Heart left ventricle (tissue), 16 donors: Measurements from ENCODE around the gene MAN1B1. TPM values are rescaled to one million over a fixed set of nuclear protein-coding genes. Genes with fewer than 3 reads are reported as not detected.

Source experiments
- ATAC-seq, 4 donors: fragments of 200-7000 bp; cut with Tn5 transposase; one replicate each; pipeline ENCODE4 v1.9.1; 2020 to 2022; ENCODE audit warnings: moderate library complexity in 4 of 4, mild to moderate bottlenecking in 3 of 4, moderate number of reproducible peaks in 1 of 4
- DNase-seq, 5 donors: peaks; one replicate each; pipeline ENCODE4 v3.0.0-alpha.2; 2020
- H3K27ac ChIP-seq, 12 donors: fragments of 200-600 bp; sonication (generic) in 4 of 12; one replicate each; pipeline versions ENCODE4 v1.5.0 to v1.8.0; 2016 to 2022; ENCODE audit warnings: mild to moderate bottlenecking in 2 of 12
- H3K27me3 ChIP-seq, 9 donors: fragments of 200-600 bp; sonication (generic) in 2 of 9; one replicate each; pipeline versions ENCODE4 v1.5.1 to v1.8.0; 2016 to 2022; ENCODE audit warnings: mild to moderate bottlenecking in 3 of 9
- H3K36me3 ChIP-seq, 9 donors: fragments of 200-600 bp; sonication (generic) in 2 of 9; one replicate each; pipeline versions ENCODE4 v1.5.0 to v1.8.0; 2018 to 2022; ENCODE audit warnings: mild to moderate bottlenecking in 2 of 9
- H3K4me1 ChIP-seq, 12 donors: fragments of 200-600 bp; sonication (generic) in 4 of 12; one replicate each; pipeline versions ENCODE4 v1.5.0 to v1.8.0; 2016 to 2022; ENCODE audit warnings: mild to moderate bottlenecking in 3 of 12
- H3K4me3 ChIP-seq, 12 donors: fragments of 200-600 bp; sonication (generic) in 4 of 12; one replicate each; pipeline versions ENCODE4 v1.5.0 to v1.8.0; 2017 to 2022; ENCODE audit warnings: mild to moderate bottlenecking in 9 of 12, moderate library complexity in 4 of 12
- H3K9me3 ChIP-seq, 12 donors: fragments of 200-600 bp; sonication (generic) in 4 of 12; one replicate each; pipeline versions ENCODE4 v1.5.0 to v1.8.0; 2016 to 2022; ENCODE audit warnings: mild to moderate bottlenecking in 1 of 12
- CTCF ChIP-seq, 12 donors: fragments of 200-600 bp; sonication (generic) in 4 of 12; IDR thresholded peaks; one replicate each; pipeline versions ENCODE4 v1.5.0 to v1.8.0; 2018 to 2022; ENCODE audit warnings: antibody characterized with exemption in 12 of 12, mild to moderate bottlenecking in 5 of 12
- POLR2A ChIP-seq, 2 donors: fragments of 450-650 bp; IDR thresholded peaks; one replicate each; pipeline ENCODE4 v1.6.1; 2017; ENCODE audit warnings: antibody characterized with exemption in 2 of 2, mild to moderate bottlenecking in 2 of 2, moderate library complexity in 2 of 2
- WGBS, 4 donors: extraction: QIAGEN DNeasy Blood & Tissue Kit in 2 of 4; methylation state at CpG; one replicate each; pipeline versions ENCODE4 v1.1.5 to v1.1.7; 2013 to 2018; 5-methylcytosine and 5-hydroxymethylcytosine counted together
- intact Hi-C, 10 donors: fragments of 100-400 bp; cut with DNase I; formaldehyde crosslinking; loops; one replicate each; pipeline versions ENCODE4 v1.11.1 to v1.14.2; 2022
- polyA plus RNA-seq, 2 donors: library from polyadenylated mRNA; stranded (reverse); fragments of 200-250 nt; gene quantifications; one replicate each; pipeline ENCODE4 v1.2.3, GENCODE V29; 2013
- total RNA-seq, 9 donors: library from RNA; depleted of rRNA in 2 of 9; stranded (reverse); fragments of >200 nt in 2 of 9; fragmentation: NEBNext Ultra II Directional in 3 of 9; extraction: Animal tissue kit (Norgen Biotek cat#: 25700) in 3 of 9; gene quantifications; one replicate each; pipeline versions ENCODE4 v1.1.0 to v1.2.4, GENCODE V29; 2016 to 2023
- donor health status: ischemic (EF 13 %, LVEDD 7.1; RV severe dilation, severe dysfunction).
- donor health status: healthy with polysubstance abuse.
- donor health status: DM: no; HTN: yes; CAD: no.
- donor health status: DM: no; HTN: no; CAD: no.
- donor health status: ischemic (EF 25% LVEDD 6.9; RV normal size, moderate dysfunction).
- donor health status: ischemic (EF 25% LVEDD 5.7; RV mildly dilated, moderate dysfunction).
- donor health status: healthy.
- donor health status: DM: yes; HTN: yes; CAD: no.
- donor health status: ischemic (EF 35%, LVEDD 5.7; RV mildly dilated, moderate dysfunction).
- donor health status: nonischemic (EF 11% LVEDD 7.7; RV severe dilation, severe dysfunction).
- donor health status: DM: yes; HTN: yes; CAD: no.
- donor health status: PGD.
- donor health status: ischemic (EF 29% LVEDD 5.4; RV normal size, mild dysfunction).
- donor health status: nonischemic (EF 23%, LVEDD 6.1; RV moderate dilation, normal function).

MAN1B1 gene
- total and polyA plus RNA-seq, 11 donors = 17.6 to 40.6 (median 24.6) TPM

GRCh38 chr9:137038916-137039315 is 47.9 kb upstream of the MAN1B1 start:
- H3K27me3 ChIP-seq = peaks cover 0 to 3% (median 0%) of the 10 kb centered on the region in 9 donors
- H3K36me3 ChIP-seq = peaks cover 0 to 49% (median 38%) of the 10 kb centered on the region in 9 donors
- no peaks in the 10 kb centered on the region for H3K9me3 ChIP-seq
- WGBS, 4 donors = 88 to 94% (median 90%) methylated on average over 8 to 9 of the region's 9 CpGs
- TF ChIP-seq CTCF (IDR thresholded peaks at IDR 0.05) (no peak), POLR2A (IDR thresholded peaks at IDR 0.05) (no peak)
- intact Hi-C loops = loop anchor here in 3 of 10 donors (5.0 to 10.0 kb wide), 3 partner anchors 92 to 194 kb away; partner anchors contain the start of genes PHPT1 (in 3 of the 3), AJM1 (in 2 of the 3) and C8G (in 1 of the 3)
- ATAC-seq = no peak
- no peak overlapping the region for H3K4me3 ChIP-seq
- no peak for DNase-seq
- peaks cover 2 to 44% (median 26%) of the 10 kb centered on the region in 12 donors for H3K4me1 ChIP-seq
- no peak overlapping the region for H3K27ac ChIP-seq

- H3K27ac ChIP-seq = no peak overlapping the region
- H3K4me1 ChIP-seq = peaks cover 0 to 47% (median 31%) of the 10 kb centered on the region in 12 donors
- H3K36me3 ChIP-seq = peaks cover 0 to 49% (median 38%) of the 10 kb centered on the region in 9 donors
- H3K27me3 ChIP-seq = peaks cover 0 to 5% (median 0%) of the 10 kb centered on the region in 9 donors
- H3K9me3 ChIP-seq = no peaks in the 10 kb centered on the region
- WGBS, 4 donors = 93 to 96% (median 94%) methylated on average over 29 to 32 of the region's 32 CpGs
- intact Hi-C loops = loop anchor here in 3 of 10 donors (5.0 to 10.0 kb wide), 3 partner anchors 92 to 195 kb away; partner anchors contain the start of genes PHPT1 (in 3 of the 3), AJM1 (in 2 of the 3) and C8G (in 1 of the 3)
- H3K4me3 ChIP-seq = no peak overlapping the region
- DNase-seq = no peak
- ATAC-seq = no peak
- TF ChIP-seq POLR2A (IDR thresholded peaks at IDR 0.05) (no peak), CTCF (IDR thresholded peaks at IDR 0.05) (no peak)
These were observed 47.0 kb upstream of the MAN1B1 start for GRCh38 chr9:137039611-137040366.

GRCh38 chr9:137040568-137040967 is 46.2 kb upstream of the MAN1B1 start:
- peaks cover 0 to 11% (median 0%) of the 10 kb centered on the region in 9 donors for H3K27me3 ChIP-seq
- H3K36me3 ChIP-seq = peaks cover 0 to 49% (median 38%) of the 10 kb centered on the region in 9 donors
- intact Hi-C loops = no loop called here
- DNase-seq (no peak), ATAC-seq (no peak)
- TF ChIP-seq CTCF (IDR thresholded peaks at IDR 0.05) = no peak
- TF ChIP-seq POLR2A (IDR thresholded peaks at IDR 0.05) = no peak
- H3K9me3 ChIP-seq = no peaks in the 10 kb centered on the region
- 87 to 95% (median 91%) methylated on average over 14 to 23 of the region's 23 CpGs for WGBS, 4 donors
- H3K4me3 ChIP-seq = no peak overlapping the region
- peaks cover 0 to 46% (median 30%) of the 10 kb centered on the region in 12 donors for H3K4me1 ChIP-seq
- H3K27ac ChIP-seq = peak overlapping the region in 3 of 12 donors; percentile 17 to 76 (median 34)

- no peaks in the 10 kb centered on the region for H3K9me3 ChIP-seq
- peaks cover 0 to 49% (median 38%) of the 10 kb centered on the region in 9 donors for H3K36me3 ChIP-seq
- H3K27me3 ChIP-seq = peaks cover 0 to 11% (median 0%) of the 10 kb centered on the region in 9 donors
- no peak for TF ChIP-seq POLR2A (IDR thresholded peaks at IDR 0.05)
- no peak for TF ChIP-seq CTCF (IDR thresholded peaks at IDR 0.05)
- intact Hi-C loops = no loop called here
- no peak overlapping the region for H3K4me3 ChIP-seq
- peak overlapping the region in 6 of 12 donors; percentile 17 to 76 (median 32) for H3K27ac ChIP-seq
- H3K4me1 ChIP-seq = peaks cover 0 to 49% (median 31%) of the 10 kb centered on the region in 12 donors
- 55 to 71% (median 64%) methylated on average over 8 to 16 of the region's 16 CpGs for WGBS, 4 donors
- no peak for ATAC-seq
- no peak for DNase-seq
These were observed 45.7 kb upstream of the MAN1B1 start for GRCh38 chr9:137041124-137041523.
